NCI-H187 treated with DMSO at 0.1 percent for 48 hours (cell line): ENCODE results near the gene KRT72.

Source experiments
- DNase-seq: peaks from one replicate; lab custom pipeline; 2025; lab: John Stamatoyannopoulos, UW

Gene KRT72

GRCh38 chr12:52630008-52630500 is 28.8 kb upstream of the KRT72 start:
- DNase-seq = no peak

- DNase-seq = no peak
These were observed 28.2 kb upstream of the KRT72 start for GRCh38 chr12:52629281-52630007.

- DNase-seq = no peak
These were observed 27.6 kb upstream of the KRT72 start for GRCh38 chr12:52628841-52629240.

GRCh38 chr12:52628111-52628507 is 26.8 kb upstream of the KRT72 start:
- DNase-seq = no peak

GRCh38 chr12:52627395-52628110 is 26.3 kb upstream of the KRT72 start:
- DNase-seq = no peak

- no peak for DNase-seq
These were observed 21.1 kb upstream of the KRT72 start for GRCh38 chr12:52622349-52622748.

GRCh38 chr12:52618866-52619265 is 17.6 kb upstream of the KRT72 start:
- no peak for DNase-seq

GRCh38 chr12:52618216-52618615 is 17.0 kb upstream of the KRT72 start, which contains the start of gene KRT73:
Gene KRT73, minus strand, starts transcription at chr12:52618559. Its CDS starts 35 bp downstream, at chr12:52618524.
- no peak for DNase-seq

GRCh38 chr12:52617403-52617785 is 16.1 kb upstream of the KRT72 start:
- DNase-seq = no peak

GRCh38 chr12:52616680-52617402 is 15.6 kb upstream of the KRT72 start:
- DNase-seq = no peak

GRCh38 chr12:52615912-52616311 is 14.6 kb upstream of the KRT72 start:
- DNase-seq = no peak

- DNase-seq = no peak
These were observed 14.1 kb upstream of the KRT72 start for GRCh38 chr12:52615208-52615868.

GRCh38 chr12:52614381-52615207 is 13.3 kb upstream of the KRT72 start:
- DNase-seq = no peak

GRCh38 chr12:52613384-52614030 is 12.2 kb upstream of the KRT72 start:
- no peak for DNase-seq

GRCh38 chr12:52612431-52613383 is 11.4 kb upstream of the KRT72 start:
- no peak for DNase-seq

- no peak for DNase-seq
These were observed 9.8 kb upstream of the KRT72 start for GRCh38 chr12:52611080-52611468.

- no peak for DNase-seq
These were observed 7.8 kb upstream of the KRT72 start for GRCh38 chr12:52608826-52609630.

GRCh38 chr12:52608161-52608560 is 6.9 kb upstream of the KRT72 start:
- DNase-seq = no peak

GRCh38 chr12:52607314-52607713 is 6.1 kb upstream of the KRT72 start:
- no peak for DNase-seq
